ENCODE results near the gene RSBN1L. TPM values are rescaled to one million over a fixed set of nuclear protein-coding genes. Genes with fewer than 3 reads are reported as not detected.
A peak's percentile ranks its signal among the peaks of the same experiment; 100 is the strongest.

The RSBN1L gene
- total RNA-seq, 1 donor = 17.0 TPM

DNA sequence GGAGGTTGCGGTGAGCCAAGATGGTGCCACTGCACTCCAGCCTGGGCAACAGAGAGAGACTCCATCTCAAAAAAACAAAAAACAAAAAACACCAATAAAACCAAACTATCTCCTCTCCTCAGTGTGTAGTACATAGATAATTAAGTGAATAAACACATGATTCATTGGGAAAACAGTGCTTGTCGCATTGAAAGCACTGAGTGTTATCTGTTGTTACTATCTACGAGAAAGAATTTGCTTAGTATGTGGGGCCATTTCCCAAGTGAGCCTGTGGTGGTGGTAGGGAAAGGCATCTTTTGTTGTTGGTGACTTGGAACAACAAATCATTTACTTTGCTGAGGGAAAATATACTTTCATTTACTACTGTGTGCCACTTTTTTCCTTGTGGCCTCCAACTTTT lies 42.6 kb downstream of the RSBN1L start:
- peak; percentile 20 for DNase-seq (ENCODE audit: low read depth)
- TF ChIP-seq, protein P1, sequence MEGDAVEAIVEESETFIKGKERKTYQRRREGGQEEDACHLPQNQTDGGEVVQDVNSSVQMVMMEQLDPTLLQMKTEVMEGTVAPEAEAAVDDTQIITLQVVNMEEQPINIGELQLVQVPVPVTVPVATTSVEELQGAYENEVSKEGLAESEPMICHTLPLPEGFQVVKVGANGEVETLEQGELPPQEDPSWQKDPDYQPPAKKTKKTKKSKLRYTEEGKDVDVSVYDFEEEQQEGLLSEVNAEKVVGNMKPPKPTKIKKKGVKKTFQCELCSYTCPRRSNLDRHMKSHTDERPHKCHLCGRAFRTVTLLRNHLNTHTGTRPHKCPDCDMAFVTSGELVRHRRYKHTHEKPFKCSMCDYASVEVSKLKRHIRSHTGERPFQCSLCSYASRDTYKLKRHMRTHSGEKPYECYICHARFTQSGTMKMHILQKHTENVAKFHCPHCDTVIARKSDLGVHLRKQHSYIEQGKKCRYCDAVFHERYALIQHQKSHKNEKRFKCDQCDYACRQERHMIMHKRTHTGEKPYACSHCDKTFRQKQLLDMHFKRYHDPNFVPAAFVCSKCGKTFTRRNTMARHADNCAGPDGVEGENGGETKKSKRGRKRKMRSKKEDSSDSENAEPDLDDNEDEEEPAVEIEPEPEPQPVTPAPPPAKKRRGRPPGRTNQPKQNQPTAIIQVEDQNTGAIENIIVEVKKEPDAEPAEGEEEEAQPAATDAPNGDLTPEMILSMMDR (IDR thresholded peaks at IDR 0.05; ENCODE audit: insufficient read depth, low read length) = no peak
- H3K4me3 ChIP-seq (ENCODE audit: low read depth, low read length) = no peak overlapping the region

DNA sequence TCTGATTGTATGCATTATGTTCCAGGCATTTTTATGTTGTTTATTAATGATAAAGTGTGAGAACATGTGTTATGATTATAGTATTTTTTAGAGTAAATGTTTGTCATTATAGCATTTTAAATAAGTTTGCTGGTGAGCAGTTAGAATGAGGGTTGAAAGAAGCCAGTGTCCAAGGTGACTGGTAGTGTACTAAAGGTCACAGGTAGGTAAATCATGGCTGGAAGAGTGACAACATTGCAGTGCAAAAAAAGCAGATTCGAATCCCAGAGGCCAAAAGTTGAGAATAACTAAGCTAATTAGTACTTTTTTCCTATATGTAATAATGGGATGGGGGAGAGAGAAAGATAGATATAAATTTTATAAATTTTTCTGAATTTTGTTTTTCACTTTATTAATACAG lies 44.0 kb downstream of the RSBN1L start:
- H3K4me3 ChIP-seq (ENCODE audit: low read depth, low read length) = no peak overlapping the region
- TF ChIP-seq, protein P1 (IDR thresholded peaks at IDR 0.05; ENCODE audit: insufficient read depth, low read length) = no peak
- no peak for DNase-seq (ENCODE audit: low read depth)

- TF ChIP-seq, protein P1 (IDR thresholded peaks at IDR 0.05; ENCODE audit: insufficient read depth, low read length) = no peak
- DNase-seq (ENCODE audit: low read depth) = no peak
- H3K4me3 ChIP-seq (ENCODE audit: low read depth, low read length) = no peak overlapping the region
Observed at GRCh38 chr7:77743518-77743917, 47.3 kb downstream of the RSBN1L start.

DNA sequence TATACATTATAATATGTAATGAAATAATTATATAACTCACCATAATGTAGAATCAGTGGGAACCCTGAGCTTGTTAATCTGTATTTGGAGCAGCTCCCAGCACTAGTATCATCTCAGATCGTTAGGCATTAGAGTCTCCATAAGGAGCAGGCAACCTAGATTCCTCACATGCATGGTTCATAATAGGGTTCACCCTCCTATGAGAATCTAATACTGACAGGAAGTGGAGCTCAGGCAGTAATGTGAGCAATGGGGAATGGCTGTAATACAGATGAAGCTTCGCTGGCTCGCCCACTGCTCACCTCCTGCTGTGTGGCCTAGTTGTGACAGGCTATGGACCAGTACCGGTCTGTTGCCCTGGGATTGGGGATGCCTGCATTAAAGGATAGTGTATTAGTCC lies 49.5 kb downstream of the RSBN1L start:
- TF ChIP-seq, protein P1 (IDR thresholded peaks at IDR 0.05; ENCODE audit: insufficient read depth, low read length) = no peak
- DNase-seq (ENCODE audit: low read depth) = no peak
- no peak overlapping the region for H3K4me3 ChIP-seq (ENCODE audit: low read depth, low read length)

DNA sequence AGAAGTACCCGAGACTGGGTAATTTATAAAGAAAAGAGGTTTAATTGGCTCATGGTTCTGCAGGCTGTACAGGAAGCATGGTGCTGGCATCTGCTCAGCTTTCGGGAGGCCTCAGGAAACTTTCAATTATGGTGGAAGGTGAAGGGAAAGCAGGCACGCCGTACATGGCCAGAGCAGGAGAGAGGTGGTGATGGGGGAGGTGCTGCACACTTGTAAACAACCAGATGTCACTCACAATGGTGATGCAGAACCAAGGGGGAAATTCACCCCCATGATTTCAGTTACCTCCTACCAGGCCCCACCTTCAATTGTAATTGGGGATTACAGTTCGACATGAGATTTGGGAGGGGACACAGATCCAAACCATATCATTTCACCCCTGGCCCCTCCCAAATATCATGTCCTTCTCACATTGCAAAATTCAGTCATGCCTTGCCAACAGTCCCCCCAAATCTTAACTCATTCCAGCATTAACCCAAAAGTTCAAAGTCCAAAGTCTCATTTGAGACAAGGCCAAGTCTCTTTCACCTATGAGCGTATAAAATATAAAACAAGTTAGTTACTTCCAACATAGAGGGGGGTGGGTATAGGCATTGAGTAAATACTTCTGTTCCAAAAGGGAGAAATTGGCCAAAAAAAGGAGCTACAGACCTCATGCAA lies 50.0 kb downstream of the RSBN1L start:
- DNase-seq (ENCODE audit: low read depth) = no peak
- H3K4me3 ChIP-seq (ENCODE audit: low read depth, low read length) = no peak overlapping the region
- TF ChIP-seq, protein P1 (IDR thresholded peaks at IDR 0.05; ENCODE audit: insufficient read depth, low read length) = no peak

DNA sequence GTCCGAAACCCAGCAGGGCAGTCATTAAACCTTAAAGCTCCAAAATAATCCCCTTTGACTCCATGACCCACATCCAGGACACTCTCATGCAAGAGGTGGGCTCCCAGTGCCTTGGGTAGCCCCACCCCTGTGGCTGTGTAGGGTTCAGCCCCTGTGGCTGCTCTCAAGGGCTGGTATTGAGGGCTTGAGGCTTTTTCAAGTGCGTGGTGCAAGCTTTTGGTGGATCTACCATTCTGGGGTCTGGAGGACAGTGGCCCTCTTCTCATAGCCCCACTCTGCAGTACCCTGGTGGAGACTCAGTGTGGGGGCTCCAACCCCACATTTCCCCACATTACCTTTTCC lies 50.5 kb downstream of the RSBN1L start:
- DNase-seq (ENCODE audit: low read depth) = no peak
- TF ChIP-seq, protein P1 (IDR thresholded peaks at IDR 0.05; ENCODE audit: insufficient read depth, low read length) = no peak
- H3K4me3 ChIP-seq (ENCODE audit: low read depth, low read length) = no peak overlapping the region

GRCh38 chr7:77747178-77747577 lies 50.9 kb downstream of the RSBN1L start:
- DNase-seq (ENCODE audit: low read depth) = no peak
- H3K4me3 ChIP-seq (ENCODE audit: low read depth, low read length) = no peak overlapping the region
- TF ChIP-seq, protein P1 (IDR thresholded peaks at IDR 0.05; ENCODE audit: insufficient read depth, low read length) = no peak

Data from fibroblast of the aortic adventitia (primary cell).